AG09319 (cell line): ENCODE results near the gene SCD.

Experiments
- DNase-seq: peaks from one replicate; pipeline ENCODE4 v3.0.0-alpha.2; 2010; ENCODE audit warnings: low read depth; ENCODE audit errors: extremely low read depth
- CTCF ChIP-seq: IDR thresholded peaks from 2 replicates; pipeline ENCODE4 v1.5.1; 2011; ENCODE audit warnings: low read depth, mild to moderate bottlenecking, inconsistent platforms, low read length, moderate library complexity

SCD gene

GRCh38 chr10:100311298-100311697, 35.7 kb upstream of the SCD start:
- TF ChIP-seq CTCF, result no peak
- no peak for DNase-seq

GRCh38 chr10:100315615-100316014, 31.4 kb upstream of the SCD start:
- no peak for TF ChIP-seq CTCF

GRCh38 chr10:100318207-100318606, 28.8 kb upstream of the SCD start:
- TF ChIP-seq CTCF, result no peak
- no peak for DNase-seq

More at GRCh38 chr10:100315615-100316014, 31.4 kb upstream of the SCD start:
- no peak for DNase-seq

- no peak for TF ChIP-seq CTCF
- DNase-seq, result no peak
Observed at GRCh38 chr10:100319707-100320402, 27.2 kb upstream of the SCD start.

- TF ChIP-seq CTCF, result no peak
- no peak for DNase-seq
Observed at GRCh38 chr10:100325158-100325557, 21.9 kb upstream of the SCD start.

- DNase-seq, result no peak
- TF ChIP-seq CTCF, result no peak
Observed at GRCh38 chr10:100327007-100327717, 19.9 kb upstream of the SCD start.

GRCh38 chr10:100327718-100328009, 19.4 kb upstream of the SCD start:
- no peak for TF ChIP-seq CTCF
- no peak for DNase-seq
